KBM-7 (cell line): ENCODE data around the gene ARPC4.
A peak's percentile ranks its signal among the peaks of the same experiment; 100 is the strongest.

Source experiments
- DNase-seq: peaks from one replicate; pipeline ENCODE4 v3.0.0-alpha.2; 2015
- in situ Hi-C: fragments of 300-500 bp; cut with MboI; formaldehyde crosslinking; loops from 2 replicates; pipeline ENCODE4 v1.14.3; 2020; ENCODE audit warnings: low sequenced_read_pairs, low pct_unique_long_range_greater_than_20kb, mixed read lengths

Gene ARPC4

GRCh38 chr3:9792405-9793160, at the start of gene ARPC4, which contains the start of gene TADA3:
ARPC4 (plus strand) TSS chr3:9793082; CDS start chr3:9793122, 40 bp downstream.
TADA3 (minus strand) TSS chr3:9792473; CDS start chr3:9791466, 1,007 bp downstream.
- DNase-seq = peak; percentile 97
- in situ Hi-C loops = no loop called here

- no peak for DNase-seq
- in situ Hi-C loops = no loop called here
Measured at GRCh38 chr3:9743548-9743947, 49.3 kb upstream of the ARPC4 start.

GRCh38 chr3:9744162-9744561, 48.7 kb upstream of the ARPC4 start:
- DNase-seq = no peak
- in situ Hi-C loops = no loop called here

GRCh38 chr3:9745521-9745920, 47.4 kb upstream of the ARPC4 start:
- DNase-seq = no peak
- in situ Hi-C loops = no loop called here

- DNase-seq = no peak
- in situ Hi-C loops = no loop called here
Measured at GRCh38 chr3:9746330-9746729, 46.6 kb upstream of the ARPC4 start.

GRCh38 chr3:9747267-9747666, 45.6 kb upstream of the ARPC4 start:
- in situ Hi-C loops = no loop called here

GRCh38 chr3:9748031-9748430, 44.9 kb upstream of the ARPC4 start:
- in situ Hi-C loops = no loop called here
- DNase-seq = no peak

More at GRCh38 chr3:9747267-9747666, 45.6 kb upstream of the ARPC4 start:
- DNase-seq = no peak

GRCh38 chr3:9749296-9749644, 43.6 kb upstream of the ARPC4 start:
- in situ Hi-C loops = no loop called here
- no peak for DNase-seq

- in situ Hi-C loops = no loop called here
- peak; percentile 99 for DNase-seq
Measured at GRCh38 chr3:9749645-9750555, 43.0 kb upstream of the ARPC4 start, which contains the start of gene OGG1. OGG1 (plus strand) TSS chr3:9749952; CDS start chr3:9750287, 335 bp downstream.

GRCh38 chr3:9750556-9751411, 42.1 kb upstream of the ARPC4 start:
- peak; percentile 48 for DNase-seq
- in situ Hi-C loops = no loop called here

- peak; percentile 43 for DNase-seq
- in situ Hi-C loops = no loop called here
Measured at GRCh38 chr3:9754678-9755077, 38.2 kb upstream of the ARPC4 start.

- no peak for DNase-seq
- in situ Hi-C loops = no loop called here
Measured at GRCh38 chr3:9757427-9757826, 35.5 kb upstream of the ARPC4 start.

- no peak for DNase-seq
Measured at GRCh38 chr3:9760779-9761505, 31.9 kb upstream of the ARPC4 start.

GRCh38 chr3:9761919-9762318, 31.0 kb upstream of the ARPC4 start:
- in situ Hi-C loops = no loop called here

More at GRCh38 chr3:9760779-9761505, 31.9 kb upstream of the ARPC4 start:
- in situ Hi-C loops = no loop called here

GRCh38 chr3:9762871-9763270, 30.0 kb upstream of the ARPC4 start:
- in situ Hi-C loops = no loop called here
- DNase-seq = no peak

More at GRCh38 chr3:9761919-9762318, 31.0 kb upstream of the ARPC4 start:
- DNase-seq = no peak

- in situ Hi-C loops = no loop called here
- DNase-seq = no peak
Measured at GRCh38 chr3:9765865-9766264, 27.0 kb upstream of the ARPC4 start.

- DNase-seq = no peak
- in situ Hi-C loops = no loop called here
Measured at GRCh38 chr3:9767418-9767817, 25.5 kb upstream of the ARPC4 start.

GRCh38 chr3:9768141-9768775, 24.6 kb upstream of the ARPC4 start:
- DNase-seq = no peak
- in situ Hi-C loops = no loop called here
